ENCODE data around the gene MBL2.

GRCh38 chr10:52747694-52748093, 24.9 kb downstream of the MBL2 start:
- TF ChIP-seq CTCF (IDR thresholded peaks at IDR 0.05; ENCODE audit: low read depth, low read length, poor library complexity, severe bottlenecking) = no peak
- no peak for TF ChIP-seq EZH2phosphoT487 (IDR thresholded peaks at IDR 0.05; ENCODE audit: borderline replicate concordance, low read length)

Measured in DOHH2 (cell line).